NCI-H2107 (cell line): ENCODE results near the gene SNHG17.
"Not testable (repeated sequence)": the region's sequence is repeated elsewhere in the genome, so short reads cannot be mapped to it uniquely, and the experiment has no call there.

Experiments used
- DNase-seq: peaks from one replicate; lab custom pipeline; 2025; lab: John Stamatoyannopoulos, UW

Gene SNHG17

DNA sequence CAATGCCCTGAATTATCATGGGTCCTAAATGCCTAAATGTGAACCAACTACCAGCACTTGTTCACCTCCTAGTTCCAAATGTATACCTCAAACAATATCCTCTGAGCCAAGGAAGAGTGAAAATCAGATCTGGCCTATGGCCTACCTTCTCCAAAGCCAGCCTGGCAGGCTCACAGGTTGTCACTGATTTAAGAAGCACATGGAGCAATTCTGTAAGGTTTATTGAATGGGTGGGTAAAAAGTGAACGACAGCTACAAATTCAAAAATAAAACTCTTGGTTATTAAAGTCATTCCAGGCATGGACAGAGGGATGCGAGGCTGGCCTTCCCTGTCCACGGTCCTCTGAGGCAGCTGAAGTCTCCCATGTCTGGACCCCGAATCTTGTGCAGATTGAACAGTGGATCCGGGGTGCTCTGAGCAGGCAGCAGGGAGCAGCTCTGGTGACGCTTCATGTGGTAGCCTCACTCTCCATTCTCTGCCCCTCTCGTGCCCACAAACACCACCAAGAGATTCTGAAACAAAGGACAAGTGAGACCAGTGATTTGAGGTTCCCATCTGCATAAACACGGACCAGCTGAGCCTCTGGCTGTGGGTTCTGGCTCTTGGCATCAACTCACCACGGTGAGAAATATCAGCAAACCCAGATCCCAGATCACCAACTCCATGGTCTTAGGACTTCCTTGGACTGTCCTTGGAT is 14.6 kb downstream of the SNHG17 start:
- no peak for DNase-seq

DNA sequence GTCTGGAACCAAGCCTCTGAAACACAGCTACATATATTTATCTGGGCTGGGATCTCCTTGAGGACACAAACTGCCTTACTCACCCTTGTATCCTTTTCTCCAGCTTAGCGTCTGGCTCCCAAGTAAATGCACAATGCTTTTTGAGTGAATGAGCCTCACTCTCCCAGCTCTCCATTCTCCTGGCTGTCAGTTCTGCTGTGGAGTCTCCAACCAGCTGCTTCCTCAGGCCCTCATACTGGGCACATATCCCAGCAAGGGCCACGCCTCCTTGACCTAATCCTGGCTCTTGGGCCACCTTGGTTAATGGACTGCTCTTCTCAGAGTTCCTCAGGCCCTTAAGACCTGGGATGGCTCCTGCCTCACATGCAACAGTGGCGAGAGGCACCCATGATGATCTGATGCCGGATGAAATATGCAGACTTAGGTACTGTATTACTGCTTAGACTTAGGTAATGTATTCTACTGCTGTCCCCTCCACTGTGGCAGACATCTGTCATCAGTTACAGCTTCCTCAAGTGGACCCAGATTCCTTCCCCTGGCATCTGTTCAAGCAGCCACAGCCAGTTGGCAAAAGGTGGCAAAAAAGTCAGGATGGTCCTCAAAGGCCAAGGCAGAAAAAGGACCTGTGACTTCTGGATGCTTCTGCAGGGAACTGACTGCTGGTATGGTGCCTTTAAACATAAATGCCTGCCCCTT is 16.5 kb downstream of the SNHG17 start:
- DNase-seq: no peak

DNA sequence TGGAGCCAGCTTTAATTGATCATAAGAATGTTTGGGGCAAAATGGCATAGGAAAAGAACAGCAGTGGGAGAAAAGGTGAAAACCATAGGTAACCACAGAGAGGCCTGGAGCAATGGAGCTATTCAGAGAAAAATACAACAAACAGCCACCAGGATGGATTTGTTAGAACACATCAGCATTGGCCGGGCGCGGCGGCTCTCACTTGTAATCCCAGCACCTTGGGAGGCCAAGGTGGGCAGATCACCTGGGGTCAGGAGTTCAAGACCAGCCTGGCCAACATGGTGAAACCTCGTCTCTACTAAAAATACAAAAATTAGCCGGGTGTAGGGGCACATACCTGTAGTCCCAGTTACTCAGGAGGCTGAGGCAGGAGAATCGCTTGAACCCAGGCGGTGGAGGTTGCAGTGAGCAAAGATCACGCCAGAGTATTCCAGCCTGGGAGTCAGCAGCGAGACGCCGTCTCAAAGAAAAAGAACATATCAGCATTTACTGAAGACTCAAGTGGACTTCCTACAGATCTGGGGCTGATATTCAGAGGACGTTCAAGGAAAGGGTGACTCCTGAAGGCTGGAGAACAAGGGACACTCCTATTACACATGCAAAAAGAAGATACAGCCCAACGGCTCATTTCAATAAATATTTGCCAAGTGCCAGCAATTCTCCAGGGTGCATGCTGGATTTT is 20.2 kb downstream of the SNHG17 start:
- no peak for DNase-seq

DNA sequence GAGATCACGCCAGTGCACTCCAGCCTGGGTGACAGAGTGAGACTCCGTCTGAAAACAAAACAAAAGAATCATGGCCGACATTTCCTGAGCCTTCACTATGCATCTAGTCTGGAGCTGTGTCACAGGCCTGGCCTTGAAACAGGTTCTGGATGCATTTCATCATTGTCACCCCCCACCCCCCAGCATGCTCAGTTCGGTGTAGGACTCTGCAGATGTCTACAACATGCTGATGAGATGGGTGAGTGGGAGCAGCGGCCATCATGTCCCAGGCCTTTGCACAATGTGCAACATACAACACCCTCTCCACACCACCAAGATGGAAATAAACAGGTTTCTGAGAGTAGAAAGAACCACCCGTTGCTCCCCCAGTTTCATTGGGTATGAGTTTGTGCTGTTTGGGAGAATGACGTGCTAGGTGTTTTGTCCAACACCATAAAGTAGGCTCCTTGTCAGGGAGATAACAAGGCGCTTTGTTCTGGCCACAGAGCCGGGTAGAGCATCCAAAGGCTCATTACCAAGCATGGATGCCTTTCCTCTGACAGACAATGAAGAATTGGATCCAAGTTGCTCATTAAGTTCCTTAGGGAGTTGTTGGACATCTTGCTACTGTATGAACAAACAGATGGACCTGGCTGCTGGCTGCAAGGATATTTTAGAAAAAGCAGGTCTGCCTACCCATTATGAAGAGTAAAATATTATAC is 22.1 kb downstream of the SNHG17 start:
- no peak for DNase-seq

DNA sequence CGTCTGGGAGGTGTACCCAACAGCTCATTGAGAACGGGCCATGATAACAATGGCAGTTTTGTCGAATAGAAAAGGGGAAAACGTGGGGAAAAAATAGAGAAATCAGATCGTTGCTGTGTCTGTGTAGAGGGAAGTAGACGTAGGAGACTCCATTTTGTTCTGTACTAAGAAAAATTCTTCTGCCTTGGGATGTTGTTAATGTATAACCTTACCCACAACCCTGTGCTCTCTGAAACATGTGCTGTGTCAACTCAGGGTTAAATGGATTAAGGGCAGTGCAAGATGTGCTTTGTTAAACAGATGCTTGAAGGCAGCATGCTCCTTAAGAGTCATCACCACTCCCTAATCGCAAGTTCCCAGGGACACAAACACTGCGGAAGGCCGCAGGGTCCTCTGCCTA is 27.3 kb downstream of the SNHG17 start:
- not testable (repeated sequence) for DNase-seq

DNA sequence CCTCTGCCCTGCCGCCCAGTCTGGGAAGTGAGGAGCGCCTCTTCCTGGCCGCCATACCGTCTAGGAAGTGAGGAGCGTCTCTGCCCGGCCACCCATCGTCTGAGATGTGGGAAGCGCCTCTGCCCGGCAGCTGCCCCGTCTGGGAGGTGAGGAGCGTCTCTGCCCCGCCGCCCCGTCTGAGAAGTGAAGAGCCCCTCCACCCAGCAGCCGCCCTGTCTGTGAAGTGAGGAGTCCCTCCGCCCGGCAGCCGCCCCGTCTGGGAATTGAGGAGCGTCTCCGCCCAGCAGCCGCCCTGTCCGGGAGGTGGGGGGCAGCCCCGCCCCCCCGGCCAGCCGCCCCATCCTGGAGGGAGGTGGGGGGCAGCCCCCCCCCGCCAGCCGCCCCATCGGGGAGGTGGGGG is 27.8 kb downstream of the SNHG17 start:
- DNase-seq: no peak

DNA sequence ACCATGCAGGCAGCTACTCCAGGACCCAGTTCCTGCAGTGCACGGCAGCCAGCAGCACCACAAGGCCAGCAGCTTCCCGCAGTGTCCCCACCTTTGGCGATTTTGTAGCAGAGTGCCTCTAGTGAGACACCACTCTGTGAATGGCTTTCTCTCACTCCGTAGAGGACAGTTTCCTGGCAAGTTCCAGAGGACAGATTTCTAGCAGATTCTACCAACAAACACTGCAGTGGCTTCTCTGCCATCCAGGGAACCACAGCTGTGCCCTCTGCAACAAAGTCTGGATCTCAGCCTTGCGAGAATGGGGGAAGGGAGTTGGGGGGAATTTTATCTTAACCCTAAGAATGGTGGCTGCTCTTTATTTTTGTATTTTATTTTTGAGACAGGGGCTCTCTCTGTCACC is 28.7 kb downstream of the SNHG17 start:
- DNase-seq: no peak

DNA sequence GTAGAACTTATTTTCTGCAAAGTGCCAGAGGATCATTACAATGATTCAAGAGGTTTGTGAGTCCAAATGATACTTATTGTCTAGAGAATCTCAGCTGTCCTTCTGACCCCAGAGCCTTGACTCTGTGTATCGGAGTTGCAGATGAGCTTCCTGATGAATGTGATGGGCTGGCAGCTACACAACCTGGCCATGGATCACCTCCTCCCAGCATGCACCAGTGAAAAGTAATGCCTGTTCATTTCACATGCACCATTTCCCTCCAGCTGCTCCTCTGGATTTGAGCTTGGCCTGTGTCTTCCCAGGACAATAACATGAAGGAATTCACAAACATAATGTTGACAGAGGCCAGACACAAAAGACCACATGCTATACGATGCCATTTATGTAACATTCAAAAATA is 30.0 kb downstream of the SNHG17 start:
- DNase-seq: no peak

DNA sequence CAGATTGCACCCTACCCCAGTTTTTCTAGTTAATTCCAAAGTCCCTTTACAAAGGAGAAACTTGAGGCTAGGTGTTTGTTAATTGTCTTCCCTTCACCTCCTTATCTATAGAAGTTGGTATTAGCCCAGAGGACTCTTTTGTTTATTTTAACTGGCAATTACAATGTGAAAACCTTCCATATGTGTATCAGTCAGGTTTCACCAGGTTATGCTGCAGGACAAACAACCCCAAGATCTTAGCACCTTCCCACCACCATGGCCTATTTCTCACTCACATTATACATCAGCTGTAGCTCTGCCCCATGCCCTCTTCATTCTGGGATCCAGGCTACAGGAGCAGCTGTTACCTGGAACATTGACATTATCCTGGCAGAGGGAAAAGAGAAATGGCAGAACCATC is 31.1 kb downstream of the SNHG17 start:
- no peak for DNase-seq

DNA sequence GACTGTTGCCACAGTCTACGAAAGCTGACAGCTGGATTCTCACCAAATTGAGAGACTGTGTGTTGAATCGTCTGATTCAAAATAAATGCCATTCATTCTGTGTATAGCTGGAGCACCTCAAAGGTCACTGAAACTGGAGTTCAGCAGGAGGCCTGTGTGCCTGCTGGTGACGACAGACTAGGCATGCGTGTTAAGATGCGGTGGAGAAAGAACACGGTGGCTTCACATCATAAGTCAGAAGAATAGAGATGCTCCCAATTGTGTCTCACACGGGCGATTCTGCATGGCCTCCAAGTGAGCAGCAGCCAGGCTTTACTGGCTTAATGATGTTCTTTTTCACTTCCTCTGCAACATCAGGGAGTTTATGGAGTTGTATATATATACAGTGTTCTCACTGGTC is 32.3 kb downstream of the SNHG17 start:
- DNase-seq: no peak

DNA sequence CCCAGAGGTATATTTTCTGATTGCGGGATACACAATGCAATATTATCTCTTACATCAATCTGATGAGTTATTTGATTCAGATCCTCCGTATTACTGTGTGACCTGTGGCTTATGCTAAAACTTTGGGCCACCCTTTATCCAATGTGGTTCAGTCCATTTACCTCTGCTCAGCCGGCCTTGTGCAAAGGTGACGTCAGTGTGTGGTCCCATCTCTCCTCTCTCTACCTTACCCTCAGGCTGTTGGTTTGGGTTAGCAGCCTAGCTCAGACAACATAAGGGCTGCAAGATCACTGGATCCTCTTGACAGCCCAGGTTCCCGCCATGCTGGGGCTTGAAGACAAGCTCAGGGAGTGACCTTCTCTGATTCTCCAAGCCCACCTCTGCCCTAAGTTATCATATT is 33.0 kb downstream of the SNHG17 start:
- no peak for DNase-seq

DNA sequence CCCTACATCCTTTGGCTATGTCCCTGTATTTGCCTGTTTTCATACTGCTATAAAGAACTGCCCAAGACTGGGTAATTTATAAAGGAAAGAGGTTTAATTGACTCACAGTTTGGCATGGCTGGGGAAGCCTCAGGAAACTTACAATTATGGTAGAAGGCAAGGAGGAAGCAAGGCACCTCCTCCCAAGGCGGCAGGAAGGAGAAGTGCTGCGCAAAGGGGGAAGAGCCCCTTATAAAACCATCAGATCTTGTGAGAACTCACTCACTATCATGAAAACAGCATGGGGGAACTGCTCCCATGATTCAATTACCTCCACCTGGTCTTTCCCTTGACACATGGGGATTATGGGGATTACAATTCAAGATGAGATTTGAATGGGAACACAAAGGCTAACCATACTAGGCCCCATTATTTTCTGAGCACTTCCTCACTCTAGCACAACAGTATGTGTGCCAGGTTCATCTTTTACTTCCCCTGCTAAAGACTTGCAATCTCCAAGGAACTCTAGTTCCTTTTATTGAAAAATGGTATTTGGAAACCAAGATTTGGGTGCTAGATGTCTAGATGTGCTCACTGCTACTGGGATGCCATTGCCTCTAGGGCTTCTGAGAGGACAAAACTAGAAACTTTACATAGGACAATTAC is 39.3 kb downstream of the SNHG17 start:
- DNase-seq: not testable (repeated sequence)

DNA sequence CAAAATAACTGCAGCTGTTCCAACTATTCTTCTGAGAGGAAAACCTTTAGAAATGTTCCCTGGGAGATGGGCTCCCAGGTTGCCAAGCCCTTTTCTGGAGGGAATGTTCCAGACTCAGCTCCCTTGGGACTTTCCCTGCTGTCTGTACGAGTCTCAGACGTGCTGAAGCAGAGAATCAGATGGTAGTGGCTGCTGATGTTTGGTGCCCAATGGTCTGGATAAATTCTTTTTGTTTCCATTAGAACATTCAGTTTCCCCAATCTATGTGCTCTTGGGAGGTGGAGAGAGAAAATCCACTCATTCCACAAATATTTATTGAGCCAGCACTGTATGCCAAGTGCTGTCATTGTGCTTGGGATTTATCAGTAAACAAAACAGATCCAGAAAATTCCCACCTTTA is 40.0 kb downstream of the SNHG17 start:
- no peak for DNase-seq

DNA sequence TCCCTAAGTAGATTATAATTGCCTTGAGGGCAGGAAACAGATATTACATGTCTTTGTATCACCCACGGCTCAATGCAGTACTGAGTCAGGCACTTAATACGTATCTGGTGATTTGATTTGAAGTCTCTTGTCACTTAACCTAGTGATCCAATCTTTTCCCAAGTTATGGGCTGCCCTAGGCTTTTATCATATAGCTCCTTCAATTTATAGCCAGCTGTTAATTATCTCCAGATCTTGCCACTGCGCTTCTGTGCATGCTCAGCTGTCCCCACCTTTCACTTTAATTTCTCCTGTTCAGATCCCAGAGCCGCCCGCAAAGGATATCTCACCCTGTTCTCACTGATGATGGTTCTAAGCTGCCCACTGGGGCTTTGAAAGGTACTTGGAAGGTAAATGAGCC is 41.9 kb downstream of the SNHG17 start:
- no peak for DNase-seq

DNA sequence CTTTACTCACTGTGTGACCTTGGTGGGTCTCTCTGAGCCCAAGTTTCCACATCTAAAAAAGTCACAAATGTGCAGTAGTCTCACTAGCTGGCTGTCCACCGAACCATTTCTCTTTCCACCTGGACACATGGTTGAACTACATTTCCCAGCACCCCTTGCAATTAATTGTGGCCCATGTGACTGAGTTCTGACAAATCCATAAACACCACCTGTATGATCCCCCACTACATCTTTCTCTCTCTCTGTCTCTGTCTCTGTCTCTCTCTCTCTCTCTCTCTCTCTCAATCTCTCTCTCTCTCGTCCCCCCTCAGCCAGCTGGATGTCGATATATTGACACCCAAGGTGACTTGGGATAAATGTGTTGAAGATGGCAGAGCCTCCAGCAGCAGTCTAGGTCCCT is 42.8 kb downstream of the SNHG17 start:
- DNase-seq: no peak

DNA sequence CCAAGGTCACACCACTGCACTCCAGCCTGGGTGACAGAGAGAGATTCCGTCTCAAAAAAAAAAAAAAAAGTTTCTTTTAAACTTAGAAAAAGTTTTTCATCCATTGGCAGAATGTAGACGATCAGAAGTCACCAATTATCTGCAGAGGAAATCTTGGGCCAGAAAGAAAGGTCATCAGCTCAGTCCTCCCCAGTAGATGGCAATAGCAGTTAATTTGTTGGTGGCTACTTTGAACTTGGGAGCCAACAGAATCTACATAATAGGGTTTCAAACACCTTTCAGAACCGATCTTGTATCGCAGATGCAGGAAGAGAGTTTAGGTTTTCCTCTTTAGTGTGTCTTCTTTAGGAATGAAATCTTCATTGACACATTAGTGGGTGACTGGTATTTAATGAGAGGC is 47.2 kb downstream of the SNHG17 start:
- DNase-seq: no peak

DNA sequence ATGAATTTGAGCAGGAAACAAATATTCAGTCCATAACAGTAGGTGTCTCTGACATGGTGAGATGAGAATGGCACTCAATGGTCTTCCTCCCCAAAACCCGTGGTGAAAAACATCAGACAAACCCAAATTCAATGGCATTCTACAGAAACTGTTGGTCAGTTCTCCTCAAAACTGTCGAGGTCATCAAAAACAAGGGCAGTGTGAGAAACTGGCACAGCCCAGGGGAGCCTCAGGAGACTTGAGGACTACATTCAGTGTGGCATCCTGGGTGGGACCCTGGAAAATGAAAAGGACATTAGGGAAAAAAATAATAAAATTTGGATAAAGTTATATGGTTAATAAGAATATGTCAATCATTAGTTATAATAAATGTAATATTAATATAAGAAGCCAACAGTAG is 48.3 kb downstream of the SNHG17 start:
- DNase-seq: no peak

DNA sequence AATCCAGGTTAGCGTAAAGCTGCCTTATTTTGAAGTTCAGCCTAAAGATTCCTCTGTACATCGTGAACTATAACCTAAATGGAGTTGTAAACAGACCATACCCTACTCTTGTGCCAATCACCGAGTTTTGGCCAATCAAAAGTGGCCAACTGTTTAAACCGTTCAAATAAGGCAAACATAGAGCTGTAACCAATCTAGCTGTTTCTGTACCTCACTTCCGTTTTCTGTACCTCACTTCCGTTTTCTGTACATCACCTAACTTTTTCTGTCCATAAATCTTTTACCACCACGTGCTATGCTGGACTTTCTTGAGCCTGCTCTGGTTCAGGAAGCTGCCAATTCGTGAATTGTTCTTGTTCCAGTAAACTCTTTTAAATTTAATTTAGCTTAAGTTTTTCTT is 49.1 kb downstream of the SNHG17 start:
- no peak for DNase-seq

DNA sequence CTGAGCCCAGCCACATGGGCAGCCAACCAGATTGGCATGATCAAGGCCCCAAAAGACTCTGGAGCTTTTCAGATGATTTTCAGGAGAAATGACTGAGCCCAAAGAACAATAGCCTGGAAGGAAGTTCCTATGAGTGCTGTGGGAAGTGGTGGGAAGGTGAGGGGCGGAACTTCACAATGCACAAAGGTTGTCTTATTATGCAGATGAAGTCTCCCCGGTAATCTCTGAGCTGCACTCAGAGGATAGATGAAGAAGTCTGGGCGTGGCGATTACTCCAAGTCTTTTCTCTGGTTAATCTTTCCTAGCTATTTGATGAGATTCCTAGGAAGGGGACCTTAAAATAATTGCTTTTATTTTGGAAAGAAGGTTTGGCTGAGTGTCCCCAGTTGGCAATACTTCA is 52.0 kb downstream of the SNHG17 start:
- no peak for DNase-seq

DNA sequence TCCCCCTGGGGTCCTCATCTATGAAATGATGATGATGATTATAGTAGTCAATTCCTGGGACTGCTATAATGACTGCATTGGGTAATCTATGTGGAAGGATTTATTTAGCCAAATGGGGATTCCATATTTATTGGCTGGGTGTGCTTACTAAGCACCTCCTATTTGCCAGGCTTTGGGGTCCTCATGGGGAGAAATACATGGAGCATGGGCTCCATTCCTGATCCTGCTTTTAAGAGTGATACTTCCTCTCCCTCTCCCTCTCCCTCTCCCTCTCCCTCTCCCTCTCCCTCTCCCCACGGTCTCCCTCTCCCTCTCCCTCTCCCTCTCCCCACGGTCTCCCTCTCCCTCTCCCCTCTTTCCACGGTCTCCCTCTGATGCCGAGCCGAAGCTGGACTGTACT is 57.3 kb downstream of the SNHG17 start:
- DNase-seq: not testable (repeated sequence)

DNA sequence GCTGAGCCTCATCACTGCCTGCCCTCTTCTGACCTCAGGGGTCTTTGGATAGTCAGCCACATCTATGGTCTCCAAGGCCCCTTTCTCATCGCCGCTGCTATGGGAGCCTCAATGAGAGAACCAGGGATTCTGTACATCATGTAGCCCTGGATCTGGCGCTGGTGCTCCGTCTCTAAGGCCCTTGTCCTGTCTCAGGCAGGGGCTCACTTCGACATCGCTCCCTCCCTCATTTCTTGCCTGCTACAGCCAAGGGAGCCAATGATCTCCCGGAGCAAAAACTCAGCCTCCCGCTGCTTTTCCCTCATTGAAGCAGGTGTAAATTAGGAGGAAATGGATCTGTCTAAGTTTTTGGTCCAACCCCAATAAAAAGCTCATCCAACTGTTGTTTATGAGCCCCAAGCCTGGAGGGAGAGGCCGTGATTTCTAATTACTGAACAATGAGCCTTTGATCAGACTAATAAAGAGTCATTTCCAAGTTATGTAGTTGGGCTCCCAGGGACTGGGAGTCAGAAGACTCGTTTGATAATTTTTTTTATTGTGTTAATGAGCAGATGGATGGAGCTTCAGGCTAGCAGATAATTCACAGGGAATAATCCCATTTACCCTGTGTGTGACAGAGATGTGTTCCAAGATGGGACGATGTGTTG is 58.0 kb downstream of the SNHG17 start:
- no peak for DNase-seq

DNA sequence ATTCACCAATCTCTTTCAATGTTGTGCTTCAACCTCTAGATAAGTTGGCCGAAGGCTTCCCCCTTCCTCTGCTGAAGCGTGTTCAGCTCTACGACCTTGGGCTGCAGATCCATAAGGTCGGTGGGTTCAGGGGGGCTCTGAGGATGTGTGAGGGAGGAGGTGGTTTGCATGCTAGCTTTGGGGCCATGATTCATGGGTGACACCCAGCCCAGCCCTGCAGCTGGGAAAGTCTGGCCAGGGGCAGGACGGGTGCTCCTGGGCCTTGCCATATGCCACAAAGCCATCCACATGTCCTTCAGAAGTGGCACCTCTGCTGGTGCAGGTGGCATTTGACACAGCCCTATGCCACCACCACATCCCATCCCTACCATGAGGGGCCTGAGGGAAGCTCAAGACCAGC is 61.2 kb downstream of the SNHG17 start:
- DNase-seq: no peak
